Stimulated activated CD4-positive, alpha-beta T cell treated with anti-CD3 and anti-CD28 coated beads, Interleukin-2, amount 100 ng/mL, for 4 hours (primary cell): Measurements from ENCODE around the gene EXOC1L.

Experiments
- DNase-seq: peaks from one replicate; pipeline ENCODE4 v3.0.0-alpha.2; 2020; ENCODE audit warnings: low read depth

The EXOC1L gene

DNA sequence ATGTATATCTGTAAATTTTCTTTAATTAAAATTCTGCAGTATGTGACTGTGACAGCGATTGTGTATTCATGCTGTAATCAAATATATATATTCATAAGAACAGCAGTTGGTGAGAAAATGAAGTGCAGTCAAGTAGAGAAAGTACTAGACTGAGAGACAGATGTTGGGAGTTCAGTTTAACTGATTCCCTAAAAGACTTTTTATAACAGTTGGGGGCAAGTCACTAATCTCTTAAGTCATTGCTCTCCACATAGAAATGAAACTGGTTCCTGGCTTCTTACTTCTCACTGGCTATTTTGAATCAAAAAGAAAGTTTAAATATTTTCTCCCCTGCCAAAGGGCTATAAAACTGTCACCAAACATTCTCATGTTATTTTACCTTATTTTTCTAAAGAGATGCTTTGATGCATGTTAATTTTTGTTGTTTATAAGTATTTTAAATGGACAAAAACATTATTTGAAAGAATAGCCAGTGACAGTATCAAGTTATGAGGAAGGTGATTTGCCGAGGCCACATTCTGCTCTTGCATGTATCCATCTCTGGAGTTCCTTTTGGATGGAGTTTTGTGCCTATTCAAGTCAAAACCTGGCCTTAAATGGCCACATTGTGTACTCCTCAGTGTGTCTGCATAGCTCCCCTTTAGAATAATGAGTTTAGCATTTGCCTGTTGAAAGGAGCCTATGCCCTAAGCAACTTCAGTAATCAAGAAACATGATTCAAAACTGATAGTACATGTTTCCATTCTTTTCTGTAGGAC lies 64.7 kb downstream of the EXOC1L start:
- DNase-seq: no peak

DNA sequence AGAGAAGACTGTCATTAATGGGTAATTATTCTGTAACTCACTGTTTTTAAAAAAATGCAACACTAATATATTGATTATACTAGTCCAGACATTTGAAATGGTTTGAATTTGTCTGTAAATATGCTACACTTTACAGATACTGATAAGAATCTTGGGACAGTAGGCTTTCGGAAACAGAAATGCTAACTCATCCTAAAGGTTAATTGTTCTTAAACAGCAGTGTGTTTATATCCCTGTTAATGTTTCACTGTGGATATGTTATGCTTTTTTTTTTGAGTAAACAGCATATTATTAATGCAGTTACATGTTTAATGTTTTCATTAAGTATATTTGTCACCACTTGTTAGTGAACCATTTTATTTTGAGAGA lies 65.2 kb downstream of the EXOC1L start:
- DNase-seq: no peak
